HG03457 (cell line): ENCODE results near the gene PIBF1.
"Not testable (repeated sequence)": the region's sequence is repeated elsewhere in the genome, so short reads cannot be mapped to it uniquely, and the experiment has no call there.

ENCODE experiments used
- ATAC-seq: cut with Tn5 transposase; IDR thresholded peaks from one replicate; pipeline ENCODE4 v1.9.1; 2021; ENCODE audit warnings: moderate number of reproducible peaks; ENCODE audit not compliant: unreplicated experiment

PIBF1 gene

GRCh38 chr13:72820898-72821279 lies 39.0 kb downstream of the PIBF1 start:
- no peak for ATAC-seq

- ATAC-seq = no peak
These were observed 41.1 kb downstream of the PIBF1 start for GRCh38 chr13:72823081-72823480.

- no peak for ATAC-seq
These were observed 41.8 kb downstream of the PIBF1 start for GRCh38 chr13:72823724-72824123.

GRCh38 chr13:72834601-72835000 lies 52.7 kb downstream of the PIBF1 start:
- no peak for ATAC-seq

GRCh38 chr13:72839831-72840426 lies 58.0 kb downstream of the PIBF1 start:
- peak; percentile 81 for ATAC-seq

GRCh38 chr13:72842991-72843390 lies 61.1 kb downstream of the PIBF1 start:
- ATAC-seq = no peak

- ATAC-seq = not testable (repeated sequence)
These were observed 63.2 kb downstream of the PIBF1 start for GRCh38 chr13:72845148-72845547.

GRCh38 chr13:72849571-72849970 lies 67.6 kb downstream of the PIBF1 start:
- ATAC-seq = no peak

GRCh38 chr13:72850959-72851677 lies 69.2 kb downstream of the PIBF1 start:
- no peak for ATAC-seq

- no peak for ATAC-seq
These were observed 69.7 kb downstream of the PIBF1 start for GRCh38 chr13:72851678-72852014.

- no peak for ATAC-seq
These were observed 70.3 kb downstream of the PIBF1 start for GRCh38 chr13:72852207-72852606.

- ATAC-seq = no peak
These were observed 71.1 kb downstream of the PIBF1 start for GRCh38 chr13:72853000-72853399.

GRCh38 chr13:72864142-72865011 lies 82.4 kb downstream of the PIBF1 start:
- peak; percentile 82 for ATAC-seq

GRCh38 chr13:72868229-72868628 lies 86.3 kb downstream of the PIBF1 start:
- no peak for ATAC-seq

GRCh38 chr13:72875233-72875632 lies 93.3 kb downstream of the PIBF1 start:
- ATAC-seq = no peak

GRCh38 chr13:72884101-72884500 lies 102.2 kb downstream of the PIBF1 start:
- no peak for ATAC-seq

GRCh38 chr13:72886272-72887067 lies 104.5 kb downstream of the PIBF1 start:
- ATAC-seq = no peak

GRCh38 chr13:72889495-72889894 lies 107.6 kb downstream of the PIBF1 start:
- no peak for ATAC-seq

GRCh38 chr13:72890546-72890945 lies 108.6 kb downstream of the PIBF1 start:
- ATAC-seq = no peak

- no peak for ATAC-seq
These were observed 109.5 kb downstream of the PIBF1 start for GRCh38 chr13:72891423-72891822.

- ATAC-seq = no peak
These were observed 114.9 kb downstream of the PIBF1 start for GRCh38 chr13:72896869-72897268.
